Hematopoietic multipotent progenitor cell treated with erythropoietin and hydrocortisone succinate and interleukin-3 and kit ligand, for 17 days (in vitro differentiated cells): ENCODE data around the gene RIMKLA.

Experiments
- DNase-seq: peaks from one replicate; pipeline ENCODE4 v3.0.0-alpha.2; 2015; ENCODE audit warnings: low spot score

The RIMKLA gene

DNA sequence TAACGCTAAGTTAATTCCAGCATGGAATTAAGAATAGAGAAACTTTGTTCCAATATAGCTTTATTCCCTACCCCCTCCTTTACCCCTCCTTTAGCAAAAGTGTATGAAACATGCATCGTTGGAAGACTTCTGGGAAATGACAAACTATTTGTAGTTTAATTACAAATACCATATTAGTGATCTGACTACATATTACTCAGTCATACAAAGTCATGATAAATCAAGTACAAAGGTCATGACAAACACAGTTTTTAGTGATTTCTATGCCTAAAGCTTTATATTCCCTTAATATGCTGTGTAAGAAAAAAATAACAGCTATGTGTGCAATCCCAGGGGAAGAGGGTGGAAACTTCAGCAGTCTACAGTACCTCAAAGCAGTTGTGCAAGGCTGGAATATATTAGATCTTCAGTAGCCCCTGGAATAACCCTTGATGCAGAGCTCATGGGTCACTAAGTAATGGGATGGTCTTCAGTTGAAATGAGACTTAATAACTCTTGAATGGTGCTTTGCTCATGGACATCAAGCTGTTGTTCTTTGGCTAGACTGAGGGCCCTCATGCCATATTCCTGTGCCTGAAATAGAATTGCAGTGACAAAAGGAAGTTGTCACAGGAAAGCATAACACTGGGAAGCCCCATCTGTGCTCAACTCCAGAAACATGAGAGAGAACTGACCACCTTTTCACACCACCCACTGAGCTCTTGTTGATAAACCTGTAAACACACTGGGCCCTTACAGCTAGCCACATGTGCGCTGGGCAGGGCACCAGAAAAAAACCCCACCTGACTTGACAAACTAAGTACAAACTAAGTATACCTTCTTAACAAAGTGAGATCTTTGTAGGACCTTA lies 49.9 kb downstream of the RIMKLA start:
- DNase-seq, result no peak

DNA sequence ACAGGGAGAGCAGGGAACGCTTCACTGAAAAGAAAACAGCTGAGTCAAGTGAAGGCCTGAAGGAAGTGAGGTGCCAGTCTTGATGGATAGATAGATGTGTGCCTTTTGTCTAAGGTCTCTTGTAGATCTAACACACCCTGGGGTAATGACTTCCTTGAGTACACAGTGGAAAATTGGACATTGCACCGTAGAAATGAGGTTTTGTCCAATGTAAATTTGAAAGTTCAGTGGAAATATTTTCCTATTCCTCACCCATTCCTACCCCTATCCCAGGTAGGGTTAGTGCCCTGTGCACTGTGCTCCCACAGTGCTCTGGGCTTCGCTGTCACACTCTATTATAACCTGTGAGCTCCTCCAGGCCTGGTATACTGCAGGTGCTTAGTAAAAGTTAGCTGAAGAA lies 50.9 kb downstream of the RIMKLA start:
- no peak for DNase-seq

DNA sequence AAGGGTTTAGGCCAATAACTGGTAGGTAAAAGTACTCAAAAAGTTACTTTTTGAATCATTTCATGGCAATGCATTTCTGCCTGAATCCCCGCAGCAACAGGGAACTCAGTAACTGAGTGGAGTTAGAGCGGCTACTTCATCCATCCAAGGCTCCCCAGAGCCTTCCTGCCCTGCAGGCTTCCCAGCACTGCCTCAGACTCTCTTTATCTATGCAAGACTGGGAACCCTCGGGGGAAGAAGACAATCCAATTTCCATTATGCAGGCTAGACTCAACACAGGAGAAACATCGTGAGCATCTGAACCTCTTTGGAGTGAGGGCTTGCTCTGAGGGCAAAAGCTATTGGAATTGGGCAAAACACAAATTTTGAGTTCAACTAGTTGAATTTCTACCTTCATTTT lies 52.1 kb downstream of the RIMKLA start:
- DNase-seq, result no peak

DNA sequence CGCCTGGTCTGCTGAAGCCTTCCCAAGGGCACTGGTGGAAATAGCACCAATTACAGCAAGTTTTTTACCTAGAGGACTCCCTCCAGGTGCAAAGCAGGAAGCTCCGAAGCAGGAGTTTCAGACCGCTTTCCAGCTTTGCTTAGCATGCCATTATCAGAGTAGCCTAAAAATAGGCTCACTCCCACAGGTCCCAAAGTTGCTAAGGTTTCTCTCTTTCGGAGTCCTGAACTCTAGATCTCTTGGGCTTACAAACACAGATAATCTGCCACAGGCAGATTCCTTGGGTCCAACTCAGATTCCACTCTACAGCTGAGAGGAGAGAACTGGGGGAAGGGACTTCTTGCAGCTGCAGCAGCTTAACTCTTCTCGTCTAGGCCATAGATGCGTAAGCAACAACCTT lies 52.8 kb downstream of the RIMKLA start:
- DNase-seq, result no peak

DNA sequence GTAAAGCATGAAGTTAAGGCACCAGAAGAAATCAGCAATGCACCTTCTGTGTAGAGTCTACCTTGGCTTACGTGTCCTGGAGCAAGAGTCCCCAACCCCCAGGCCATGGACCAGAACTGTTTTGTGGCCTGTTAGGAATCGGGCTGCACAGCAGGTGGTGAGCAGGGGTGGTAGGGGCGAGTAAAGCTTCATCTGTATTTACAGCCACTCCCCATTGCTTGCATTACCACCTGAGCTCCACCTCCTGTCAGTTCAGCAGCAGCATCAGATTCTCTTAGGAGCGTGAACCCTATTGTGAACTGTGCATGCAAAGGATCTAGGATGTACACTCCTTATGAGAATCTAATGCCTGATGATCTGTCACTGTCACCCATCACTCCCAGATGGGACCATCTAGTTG lies 53.7 kb downstream of the RIMKLA start:
- DNase-seq, result no peak

DNA sequence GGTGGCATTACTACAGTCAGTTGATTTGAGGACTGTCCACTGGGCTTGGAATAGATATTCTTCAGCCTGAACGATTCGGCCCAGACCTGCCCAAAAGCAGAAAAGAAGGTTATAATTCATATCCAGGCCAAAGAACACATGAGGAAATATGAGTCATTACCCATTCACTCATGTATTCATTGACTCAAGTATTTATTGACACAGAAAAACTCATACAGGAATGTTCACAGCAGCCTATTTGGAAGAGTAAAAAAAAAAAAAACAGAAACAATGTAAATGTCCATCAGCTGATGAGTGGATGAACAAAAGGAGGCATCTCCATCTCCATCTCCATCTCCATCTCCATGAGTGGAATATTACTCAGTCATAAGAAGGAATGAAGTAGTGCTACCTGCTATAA lies 59.3 kb downstream of the RIMKLA start:
- DNase-seq, result no peak

DNA sequence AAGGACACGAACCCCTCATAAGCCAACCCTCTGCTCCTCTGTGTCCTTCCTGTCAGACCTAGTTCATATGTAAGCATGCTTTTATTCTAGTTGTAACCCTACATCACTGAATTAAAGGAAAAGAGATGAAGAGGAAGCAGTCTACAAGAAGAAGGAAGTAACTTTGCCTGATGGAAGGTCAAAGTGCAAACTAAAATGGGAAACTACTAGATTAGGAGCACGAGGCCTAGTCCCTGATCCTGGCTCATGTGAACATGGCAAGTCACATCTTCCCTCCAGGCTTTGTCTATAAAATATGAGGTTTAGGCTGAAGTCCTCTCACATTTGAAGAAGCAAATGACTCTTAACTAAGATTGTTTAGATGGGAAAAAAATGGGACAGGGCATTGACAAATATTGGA lies 62.1 kb downstream of the RIMKLA start:
- no peak for DNase-seq

DNA sequence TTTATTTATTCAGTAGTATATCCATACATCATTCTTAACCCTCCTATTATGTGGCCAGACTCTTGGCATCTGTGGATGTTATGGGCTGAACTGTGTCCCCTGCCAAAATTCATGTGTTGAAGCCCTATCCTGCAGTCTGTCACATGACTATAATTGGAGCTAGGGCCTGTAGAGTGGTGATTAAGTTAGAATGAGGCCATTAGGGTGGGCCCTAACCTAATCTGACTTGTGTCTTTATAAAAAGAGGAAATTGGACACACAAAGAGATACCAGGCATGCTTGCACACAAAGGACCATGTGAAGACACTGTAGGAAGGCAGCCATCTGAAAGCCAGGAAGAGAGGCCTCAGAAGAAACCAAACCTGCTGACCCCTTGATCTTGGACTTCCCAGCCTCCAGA lies 68.7 kb downstream of the RIMKLA start:
- no peak for DNase-seq

DNA sequence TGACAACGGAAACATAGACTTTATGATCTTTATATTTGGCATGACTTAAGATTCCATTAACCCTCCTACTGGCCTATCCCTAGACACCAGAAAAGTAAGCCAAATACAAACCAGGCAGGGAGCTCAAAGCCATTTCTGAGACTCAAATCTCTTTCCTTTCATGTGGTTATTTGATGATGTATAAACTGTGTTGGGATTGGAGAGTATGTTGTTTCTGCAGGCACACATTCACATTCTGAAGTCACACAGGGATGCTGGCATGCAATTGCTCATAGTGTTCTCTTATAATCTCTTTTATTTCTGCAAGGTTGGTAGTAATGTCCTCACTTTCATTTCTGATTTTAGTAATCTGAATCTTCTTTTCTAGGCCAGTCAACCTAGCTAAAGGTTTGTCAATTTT lies 69.5 kb downstream of the RIMKLA start:
- no peak for DNase-seq

DNA sequence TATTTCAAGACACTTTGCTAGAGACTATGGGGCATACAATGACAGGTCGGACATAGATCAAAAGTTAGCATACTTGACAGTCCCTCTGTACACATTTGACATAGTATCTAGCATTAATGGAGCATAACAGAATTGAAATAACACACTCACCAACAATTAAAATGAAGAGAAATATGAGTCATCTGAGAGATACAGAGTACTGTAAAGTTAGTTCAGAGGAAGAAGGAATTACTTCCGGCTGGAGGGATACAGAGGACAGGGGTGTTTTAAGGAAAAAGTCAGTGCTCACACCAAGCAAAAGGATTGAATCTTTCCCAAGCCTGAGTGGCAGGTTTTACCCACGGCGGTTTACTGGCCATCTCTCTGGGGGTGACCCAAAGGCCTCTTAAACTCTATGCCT lies 72.8 kb downstream of the RIMKLA start:
- no peak for DNase-seq

DNA sequence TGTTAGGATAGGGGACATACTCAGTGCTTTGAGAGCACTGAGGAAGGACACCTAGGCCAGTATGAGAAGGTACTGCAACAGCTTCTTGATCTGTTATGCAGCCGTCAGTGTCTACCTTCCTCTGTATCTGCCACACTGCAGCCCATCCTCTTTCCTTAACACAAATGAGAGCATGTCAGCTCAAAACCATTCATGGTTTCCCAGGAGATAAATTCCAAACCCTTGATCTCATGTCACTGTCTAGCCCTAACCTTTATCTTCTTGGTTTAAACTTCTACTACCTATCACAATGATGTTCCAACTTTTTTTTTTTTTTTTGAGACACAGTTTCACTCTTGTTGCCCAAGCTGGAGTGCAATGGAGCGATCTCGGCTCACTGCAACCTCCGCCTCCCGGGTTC lies 73.8 kb downstream of the RIMKLA start:
- no peak for DNase-seq

DNA sequence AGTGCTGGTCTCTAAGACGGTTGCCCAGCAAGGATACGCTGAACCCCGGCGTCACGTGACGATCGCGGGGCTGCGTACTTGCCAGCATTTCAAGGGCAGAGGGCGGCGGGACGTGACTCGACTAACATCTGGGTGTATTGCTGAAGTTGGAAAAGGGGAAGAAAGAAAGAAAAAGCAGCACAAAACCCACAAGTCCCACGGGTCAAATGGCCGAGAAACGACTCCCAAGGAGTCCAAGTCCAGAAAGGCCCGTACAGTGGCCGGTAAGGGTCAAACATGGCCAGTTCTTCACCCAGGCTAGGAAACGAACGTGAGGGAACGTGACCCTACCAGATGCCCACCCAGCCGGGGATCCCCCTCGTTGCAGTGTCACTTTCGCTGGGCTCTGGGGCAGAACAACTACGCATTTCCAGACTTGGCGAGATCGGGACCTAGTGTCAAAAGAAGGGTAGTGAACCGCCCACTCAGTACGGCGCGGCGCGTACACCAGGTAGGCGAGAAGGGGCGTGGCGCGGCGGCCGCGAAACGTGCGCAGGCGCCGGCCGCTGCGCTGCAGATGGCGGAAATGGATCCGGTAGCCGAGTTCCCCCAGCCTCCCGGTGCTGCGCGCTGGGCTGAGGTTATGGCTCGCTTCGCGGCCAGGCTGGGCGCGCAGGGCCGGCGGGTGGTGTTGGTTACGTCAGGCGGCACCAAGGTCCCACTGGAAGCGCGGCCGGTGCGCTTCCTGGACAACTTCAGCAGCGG lies 75.6 kb downstream of the RIMKLA start, which contains the start of the genes PPCS and ZMYND12:
TSS of gene PPCS (plus strand) at position 534 of the 744 bp plus-strand sequence. CDS start at position 557, 23 bp downstream.
TSS of gene ZMYND12 (minus strand) at position 13 of the 744 bp plus-strand sequence. CDS start 25 bp downstream, outside the sequence.
- DNase-seq, result peak; percentile 83

DNA sequence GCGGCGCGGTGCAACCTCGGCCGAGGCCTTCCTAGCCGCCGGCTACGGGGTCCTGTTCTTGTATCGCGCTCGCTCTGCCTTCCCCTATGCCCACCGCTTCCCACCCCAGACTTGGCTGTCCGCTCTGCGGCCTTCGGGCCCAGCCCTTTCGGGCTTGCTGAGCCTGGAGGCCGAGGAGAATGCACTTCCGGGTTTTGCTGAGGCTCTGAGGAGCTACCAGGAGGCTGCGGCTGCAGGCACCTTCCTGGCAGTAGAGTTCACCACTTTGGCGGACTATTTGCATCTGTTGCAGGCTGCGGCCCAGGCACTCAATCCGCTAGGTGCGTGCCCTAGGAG lies 76.1 kb downstream of the RIMKLA start:
- no peak for DNase-seq

DNA sequence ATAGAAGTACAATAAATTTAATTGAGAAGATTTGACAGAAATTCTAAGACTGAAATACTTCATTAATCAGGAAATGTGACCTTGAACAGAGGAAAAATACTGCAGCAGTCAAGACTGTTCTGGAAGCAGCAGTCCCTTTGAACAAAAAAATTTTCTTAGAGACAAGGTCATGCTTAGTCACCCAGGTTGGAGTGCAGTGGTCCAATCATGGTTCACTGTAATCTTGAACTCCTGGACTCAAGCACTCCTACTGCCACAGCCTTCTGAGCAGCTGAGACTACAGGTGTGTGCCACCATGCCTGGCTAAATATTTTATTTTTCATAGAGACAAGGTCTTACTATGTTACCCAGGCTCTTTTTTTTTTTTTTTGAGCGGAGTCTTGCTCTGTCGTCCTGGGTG lies 80.6 kb downstream of the RIMKLA start:
- no peak for DNase-seq

DNA sequence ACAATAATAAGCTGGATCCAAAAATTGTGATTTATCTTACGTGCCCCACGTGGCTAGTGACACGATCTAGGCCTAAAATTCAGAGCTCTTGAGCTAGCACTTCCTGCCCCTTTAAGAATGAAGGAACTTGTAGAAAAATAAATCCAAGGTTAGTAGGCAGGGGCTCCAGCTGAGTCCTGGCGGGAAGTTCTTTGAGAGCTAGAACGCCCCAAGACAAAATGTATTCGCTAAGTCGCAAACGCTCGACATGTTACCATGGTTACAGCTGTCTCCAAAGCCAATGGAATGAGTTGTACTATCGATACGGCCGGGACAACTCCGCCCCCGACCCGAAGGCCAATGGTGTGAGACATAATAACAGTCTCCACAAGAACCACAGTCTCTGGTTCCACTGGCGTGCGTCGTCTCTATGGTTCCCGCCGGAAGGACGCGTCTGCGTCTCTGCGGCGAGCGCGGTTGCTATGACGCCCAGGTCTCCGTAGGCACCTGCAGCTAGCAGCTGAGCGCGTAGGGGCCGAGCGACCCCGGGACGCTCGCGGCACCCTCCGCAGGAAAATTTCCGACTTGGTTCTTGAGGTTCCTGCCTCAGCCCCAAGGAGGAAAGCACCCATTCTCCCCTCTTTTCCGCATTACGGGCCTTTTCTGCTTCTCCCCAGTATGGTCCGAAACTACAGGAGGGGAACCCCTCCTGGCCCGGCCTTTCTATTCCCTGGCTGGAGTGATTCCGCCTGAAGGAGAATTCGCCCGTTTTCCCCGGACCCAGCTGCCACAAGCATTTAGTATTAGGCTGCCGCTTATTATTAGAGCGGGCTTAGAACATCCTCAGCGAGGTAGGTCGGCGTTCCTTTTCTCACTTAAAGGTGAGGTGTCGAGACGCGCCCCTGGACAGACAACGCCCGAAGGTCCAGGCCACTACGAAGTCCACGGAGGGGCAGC lies 82.5 kb downstream of the RIMKLA start, which contains the start of gene CCDC30:
TSS of gene CCDC30 (plus strand) at position 459 of the 936 bp plus-strand sequence. CDS start 17,266 bp downstream, outside the sequence.
- DNase-seq, result peak; percentile 86

DNA sequence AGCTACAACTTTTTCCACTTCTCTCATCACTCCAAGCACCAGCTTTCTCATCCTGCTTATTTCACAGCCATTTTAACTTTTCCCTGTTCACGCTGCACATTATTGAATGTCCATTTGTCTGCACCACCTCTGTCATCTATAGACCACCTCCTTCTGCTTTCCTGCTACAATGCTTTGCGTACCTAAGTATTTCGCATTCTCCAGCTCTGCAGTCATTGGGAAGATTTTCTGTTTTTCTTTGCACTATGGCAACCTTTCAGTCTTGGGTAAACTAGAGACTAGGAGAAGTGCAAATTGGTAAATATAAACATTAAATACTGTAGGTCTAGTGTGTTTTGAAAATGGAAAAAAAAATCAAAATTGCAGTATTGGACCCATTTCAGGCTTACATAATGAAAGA lies 83.3 kb downstream of the RIMKLA start:
- no peak for DNase-seq

DNA sequence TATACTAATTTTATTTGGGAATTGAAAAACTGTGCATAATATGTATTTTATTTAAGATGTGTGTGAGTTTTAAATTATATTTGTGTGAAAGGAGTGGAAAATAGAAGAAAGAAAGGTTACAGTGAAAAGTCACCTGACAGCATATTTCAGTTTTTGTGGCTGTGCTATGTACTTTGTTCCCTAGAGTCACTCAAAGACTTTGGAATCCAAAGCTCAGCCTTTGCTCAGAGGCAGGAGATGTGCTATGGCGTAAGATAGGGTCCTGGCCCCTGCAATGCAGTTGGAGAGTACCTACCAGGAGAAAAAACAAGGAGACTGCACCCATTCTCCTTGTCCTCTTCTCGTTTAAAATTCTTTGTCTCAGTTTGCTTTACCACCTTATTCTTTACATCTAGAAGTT lies 85.4 kb downstream of the RIMKLA start:
- no peak for DNase-seq

DNA sequence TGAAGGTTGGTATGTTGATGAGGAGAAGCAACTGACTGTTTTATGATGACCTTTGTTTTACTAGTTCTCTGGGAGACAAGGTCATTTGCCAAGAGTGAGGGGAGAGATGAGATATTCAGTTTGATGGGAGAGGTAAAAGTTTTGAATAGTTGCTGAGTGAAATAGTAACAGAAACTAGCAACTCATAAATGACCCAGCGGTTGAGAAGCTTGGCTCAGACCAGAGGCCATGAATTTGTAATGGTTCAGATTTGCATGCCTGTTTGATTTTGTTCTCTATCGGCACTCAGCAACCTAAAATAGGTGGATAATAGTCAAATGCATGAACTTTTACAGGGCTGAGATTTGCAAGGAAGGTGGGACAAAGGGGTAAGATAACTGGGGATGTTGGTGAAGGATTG lies 89.1 kb downstream of the RIMKLA start:
- no peak for DNase-seq
